ENCODE measurements around the gene AIF1L.

Gene AIF1L

GRCh38 chr9:131076347-131077195 is 19.8 kb upstream of the AIF1L start:
- Histone ChIP-seq H3K9me3 (ENCODE audit: control insufficient read depth in 5 of 5, low read length in 5 of 5) (no peaks in the 10 kb centered on the region), H3K27me3 (ENCODE audit: control insufficient read depth in 5 of 5, insufficient read depth in 4 of 5, low read length in 5 of 5) (peaks cover 0 to 8% (median 0%) of the 10 kb centered on the region in 5 donors), H3K9ac (ENCODE audit: low read length in 5 of 5) (no peak overlapping the region), H3K4me1 (ENCODE audit: control insufficient read depth in 5 of 5, insufficient read depth in 5 of 5, low read length in 5 of 5) (no peaks in the 10 kb centered on the region), H3K27ac (ENCODE audit: low read depth, low read length) (no peak overlapping the region), H3K36me3 (ENCODE audit: control insufficient read depth in 5 of 5, insufficient read depth in 5 of 5, low read length in 5 of 5) (no peaks in the 10 kb centered on the region), H3K4me3 (ENCODE audit: low read depth in 1 of 5, low read length in 5 of 5) (no peak overlapping the region)

- no peak overlapping the region for H3K4me3 ChIP-seq (ENCODE audit: low read depth in 1 of 5, low read length in 5 of 5)
- no peak overlapping the region for H3K9ac ChIP-seq (ENCODE audit: low read length in 5 of 5)
- no peaks in the 10 kb centered on the region for H3K9me3 ChIP-seq (ENCODE audit: control insufficient read depth in 5 of 5, low read length in 5 of 5)
- H3K27me3 ChIP-seq (ENCODE audit: control insufficient read depth in 5 of 5, insufficient read depth in 4 of 5, low read length in 5 of 5) = no peaks in the 10 kb centered on the region
- H3K36me3 ChIP-seq (ENCODE audit: control insufficient read depth in 5 of 5, insufficient read depth in 5 of 5, low read length in 5 of 5) = no peaks in the 10 kb centered on the region
- H3K27ac ChIP-seq (ENCODE audit: low read depth, low read length) = no peak overlapping the region
- peaks cover 0 to 10% (median 0%) of the 10 kb centered on the region in 5 donors for H3K4me1 ChIP-seq (ENCODE audit: control insufficient read depth in 5 of 5, insufficient read depth in 5 of 5, low read length in 5 of 5)
Measured at GRCh38 chr9:131078427-131079366, 17.6 kb upstream of the AIF1L start.

- Histone ChIP-seq H3K9ac (ENCODE audit: low read length in 5 of 5) (no peak overlapping the region), H3K36me3 (ENCODE audit: control insufficient read depth in 5 of 5, insufficient read depth in 5 of 5, low read length in 5 of 5) (no peaks in the 10 kb centered on the region), H3K27ac (ENCODE audit: low read depth, low read length) (no peak overlapping the region), H3K4me1 (ENCODE audit: control insufficient read depth in 5 of 5, insufficient read depth in 5 of 5, low read length in 5 of 5) (peaks cover 0 to 10% (median 0%) of the 10 kb centered on the region in 5 donors), H3K9me3 (ENCODE audit: control insufficient read depth in 5 of 5, low read length in 5 of 5) (no peaks in the 10 kb centered on the region), H3K4me3 (ENCODE audit: low read depth in 1 of 5, low read length in 5 of 5) (no peak overlapping the region), H3K27me3 (ENCODE audit: control insufficient read depth in 5 of 5, insufficient read depth in 4 of 5, low read length in 5 of 5) (no peaks in the 10 kb centered on the region)
Measured at GRCh38 chr9:131080589-131080988, 15.7 kb upstream of the AIF1L start.

- Histone ChIP-seq H3K27me3 (ENCODE audit: control insufficient read depth in 5 of 5, insufficient read depth in 4 of 5, low read length in 5 of 5) (no peaks in the 10 kb centered on the region), H3K36me3 (ENCODE audit: control insufficient read depth in 5 of 5, insufficient read depth in 5 of 5, low read length in 5 of 5) (no peaks in the 10 kb centered on the region), H3K4me3 (ENCODE audit: low read depth in 1 of 5, low read length in 5 of 5) (no peak overlapping the region), H3K9ac (ENCODE audit: low read length in 5 of 5) (no peak overlapping the region), H3K9me3 (ENCODE audit: control insufficient read depth in 5 of 5, low read length in 5 of 5) (no peaks in the 10 kb centered on the region), H3K27ac (ENCODE audit: low read depth, low read length) (no peak overlapping the region), H3K4me1 (ENCODE audit: control insufficient read depth in 5 of 5, insufficient read depth in 5 of 5, low read length in 5 of 5) (peaks cover 0 to 10% (median 0%) of the 10 kb centered on the region in 5 donors)
Measured at GRCh38 chr9:131081868-131082267, 14.5 kb upstream of the AIF1L start.

GRCh38 chr9:131082774-131083512 is 13.4 kb upstream of the AIF1L start:
- no peak overlapping the region for H3K27ac ChIP-seq (ENCODE audit: low read depth, low read length)
- peaks cover 0 to 5% (median 0%) of the 10 kb centered on the region in 5 donors for H3K27me3 ChIP-seq (ENCODE audit: control insufficient read depth in 5 of 5, insufficient read depth in 4 of 5, low read length in 5 of 5)
- H3K36me3 ChIP-seq (ENCODE audit: control insufficient read depth in 5 of 5, insufficient read depth in 5 of 5, low read length in 5 of 5) = no peaks in the 10 kb centered on the region
- H3K4me3 ChIP-seq (ENCODE audit: low read depth in 1 of 5, low read length in 5 of 5) = no peak overlapping the region
- H3K9me3 ChIP-seq (ENCODE audit: control insufficient read depth in 5 of 5, low read length in 5 of 5) = no peaks in the 10 kb centered on the region
- H3K9ac ChIP-seq (ENCODE audit: low read length in 5 of 5) = no peak overlapping the region
- peaks cover 0 to 10% (median 0%) of the 10 kb centered on the region in 5 donors for H3K4me1 ChIP-seq (ENCODE audit: control insufficient read depth in 5 of 5, insufficient read depth in 5 of 5, low read length in 5 of 5)

- Histone ChIP-seq H3K27me3 (ENCODE audit: control insufficient read depth in 5 of 5, insufficient read depth in 4 of 5, low read length in 5 of 5) (peaks cover 0 to 5% (median 0%) of the 10 kb centered on the region in 5 donors), H3K27ac (ENCODE audit: low read depth, low read length) (no peak overlapping the region), H3K4me1 (ENCODE audit: control insufficient read depth in 5 of 5, insufficient read depth in 5 of 5, low read length in 5 of 5) (peaks cover 0 to 10% (median 0%) of the 10 kb centered on the region in 5 donors), H3K4me3 (ENCODE audit: low read depth in 1 of 5, low read length in 5 of 5) (no peak overlapping the region), H3K36me3 (ENCODE audit: control insufficient read depth in 5 of 5, insufficient read depth in 5 of 5, low read length in 5 of 5) (no peaks in the 10 kb centered on the region), H3K9ac (ENCODE audit: low read length in 5 of 5) (no peak overlapping the region), H3K9me3 (ENCODE audit: control insufficient read depth in 5 of 5, low read length in 5 of 5) (no peaks in the 10 kb centered on the region)
Measured at GRCh38 chr9:131084661-131085369, 11.5 kb upstream of the AIF1L start.

GRCh38 chr9:131085370-131086122 is 10.8 kb upstream of the AIF1L start:
- H3K27ac ChIP-seq (ENCODE audit: low read depth, low read length) = no peak overlapping the region
- no peaks in the 10 kb centered on the region for H3K9me3 ChIP-seq (ENCODE audit: control insufficient read depth in 5 of 5, low read length in 5 of 5)
- peaks cover 0 to 5% (median 0%) of the 10 kb centered on the region in 5 donors for H3K27me3 ChIP-seq (ENCODE audit: control insufficient read depth in 5 of 5, insufficient read depth in 4 of 5, low read length in 5 of 5)
- no peak overlapping the region for H3K9ac ChIP-seq (ENCODE audit: low read length in 5 of 5)
- H3K36me3 ChIP-seq (ENCODE audit: control insufficient read depth in 5 of 5, insufficient read depth in 5 of 5, low read length in 5 of 5) = no peaks in the 10 kb centered on the region
- H3K4me1 ChIP-seq (ENCODE audit: control insufficient read depth in 5 of 5, insufficient read depth in 5 of 5, low read length in 5 of 5) = peaks cover 0 to 10% (median 0%) of the 10 kb centered on the region in 5 donors
- H3K4me3 ChIP-seq (ENCODE audit: low read depth in 1 of 5, low read length in 5 of 5) = no peak overlapping the region

GRCh38 chr9:131087354-131087893 is 8.9 kb upstream of the AIF1L start:
- no peak overlapping the region for H3K27ac ChIP-seq (ENCODE audit: low read depth, low read length)
- H3K9me3 ChIP-seq (ENCODE audit: control insufficient read depth in 5 of 5, low read length in 5 of 5) = no peaks in the 10 kb centered on the region
- H3K4me1 ChIP-seq (ENCODE audit: control insufficient read depth in 5 of 5, insufficient read depth in 5 of 5, low read length in 5 of 5) = peaks cover 0 to 10% (median 0%) of the 10 kb centered on the region in 5 donors
- H3K9ac ChIP-seq (ENCODE audit: low read length in 5 of 5) = no peak overlapping the region
- peaks cover 0 to 5% (median under 1%) of the 10 kb centered on the region in 5 donors for H3K27me3 ChIP-seq (ENCODE audit: control insufficient read depth in 5 of 5, insufficient read depth in 4 of 5, low read length in 5 of 5)
- H3K36me3 ChIP-seq (ENCODE audit: control insufficient read depth in 5 of 5, insufficient read depth in 5 of 5, low read length in 5 of 5) = no peaks in the 10 kb centered on the region
- no peak overlapping the region for H3K4me3 ChIP-seq (ENCODE audit: low read depth in 1 of 5, low read length in 5 of 5)
